Measurements from ENCODE around the gene RAB27B.

RAB27B gene

DNA sequence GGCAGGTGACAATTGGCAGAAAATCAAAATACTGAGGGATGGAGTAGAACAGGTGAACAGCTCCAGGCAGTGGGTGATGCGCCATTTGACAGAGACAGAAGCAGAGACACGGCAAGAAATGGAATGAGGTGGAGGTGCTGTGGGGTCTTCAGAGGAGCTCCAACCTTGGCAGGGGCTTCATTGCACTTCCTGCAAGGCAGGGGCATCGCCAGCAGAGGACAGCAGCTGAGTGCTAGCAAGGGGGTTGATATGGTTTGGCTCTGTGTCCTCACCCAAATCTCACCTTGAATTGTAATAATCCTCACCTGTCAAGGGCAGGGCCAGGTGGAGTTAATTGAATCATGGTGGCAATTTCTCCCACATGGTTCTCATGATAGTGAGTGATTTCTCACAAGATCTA lies 88.2 kb downstream of the RAB27B start:
- DNase-seq = no peak

DNA sequence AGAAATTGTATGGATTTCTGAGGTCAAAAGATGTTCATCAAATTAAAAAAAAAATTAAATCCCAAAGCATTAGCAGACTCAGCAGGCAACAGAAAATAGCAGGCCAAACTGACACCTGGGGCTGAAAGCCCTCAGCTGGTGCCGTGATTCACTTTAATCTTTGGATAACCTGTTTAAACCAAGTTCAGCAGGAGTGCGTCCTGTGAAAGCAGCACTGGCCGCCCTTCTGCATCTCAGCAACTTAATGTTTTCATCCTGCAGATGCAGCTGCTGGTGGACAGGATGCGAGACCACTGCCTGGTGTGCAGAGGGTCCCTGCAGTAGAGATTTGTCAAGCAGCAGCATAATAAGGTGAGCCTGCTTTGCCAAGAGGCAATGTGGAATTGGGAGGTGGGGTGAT lies 89.8 kb downstream of the RAB27B start:
- no peak for DNase-seq

DNA sequence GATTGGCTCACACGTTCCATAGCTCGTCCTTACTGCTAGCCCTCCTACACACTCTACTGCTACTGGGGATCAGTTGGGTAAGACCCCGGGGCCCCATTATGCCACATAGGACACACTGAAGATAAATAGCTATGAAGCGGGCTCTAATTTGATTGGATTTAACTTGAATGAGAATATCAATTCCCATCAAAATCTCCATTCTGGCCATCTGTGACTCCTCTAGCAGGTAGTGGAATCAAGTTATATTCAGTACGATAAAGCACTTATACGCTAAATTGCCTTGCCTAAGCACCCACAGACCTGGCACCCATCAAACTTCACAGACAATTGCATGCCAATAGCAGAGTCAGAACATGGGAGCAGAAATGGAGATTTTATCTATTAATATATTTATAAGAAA lies 91.1 kb downstream of the RAB27B start:
- no peak for DNase-seq

DNA sequence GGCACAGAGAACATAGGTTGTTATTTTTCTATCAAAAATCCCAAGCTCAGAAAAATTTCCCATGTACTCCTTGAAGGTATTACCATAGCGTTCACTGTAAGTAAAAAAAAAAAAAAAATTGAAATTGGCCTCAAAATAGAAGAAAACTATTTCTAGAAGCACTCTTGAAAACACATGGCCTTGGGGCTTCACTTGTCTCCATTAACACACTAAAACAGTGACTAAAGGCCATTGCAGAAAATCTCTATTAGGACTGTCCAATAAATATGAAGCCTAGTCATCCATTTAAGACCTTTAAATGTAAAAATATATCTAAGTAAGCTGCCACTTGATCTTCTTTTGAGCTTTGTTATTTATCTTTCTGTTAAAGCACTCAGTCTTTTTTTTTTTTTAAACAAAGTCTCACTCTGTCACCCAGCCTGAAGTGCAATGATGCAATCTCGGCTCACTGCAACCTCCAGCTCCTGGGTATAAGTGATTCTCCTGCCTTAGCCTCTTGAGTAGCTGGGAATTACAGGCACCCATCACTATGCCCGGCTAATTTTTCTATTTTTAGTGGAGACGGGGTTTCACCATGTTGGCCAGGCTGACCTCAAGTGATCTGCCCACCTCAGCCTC lies 95.2 kb downstream of the RAB27B start:
- DNase-seq = no peak

DNA sequence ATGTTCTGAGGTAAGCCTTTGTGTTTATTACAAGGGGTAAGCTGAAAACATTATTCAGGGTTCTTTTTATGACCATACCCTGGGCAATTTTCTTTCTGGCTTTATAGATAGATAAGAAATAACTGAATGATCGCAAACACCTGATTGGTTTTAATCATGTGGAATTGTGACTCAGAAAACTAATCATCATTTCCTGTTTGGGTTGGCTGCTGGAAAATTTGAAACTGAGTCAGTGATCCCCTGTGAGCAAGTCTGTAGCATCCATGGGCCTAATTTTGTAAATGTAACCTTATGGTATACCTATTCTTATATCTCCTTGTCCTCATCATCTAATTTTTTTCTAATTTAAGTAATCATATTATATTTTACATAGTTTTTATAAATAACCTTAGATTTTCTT lies 96.7 kb downstream of the RAB27B start:
- no peak for DNase-seq

DNA sequence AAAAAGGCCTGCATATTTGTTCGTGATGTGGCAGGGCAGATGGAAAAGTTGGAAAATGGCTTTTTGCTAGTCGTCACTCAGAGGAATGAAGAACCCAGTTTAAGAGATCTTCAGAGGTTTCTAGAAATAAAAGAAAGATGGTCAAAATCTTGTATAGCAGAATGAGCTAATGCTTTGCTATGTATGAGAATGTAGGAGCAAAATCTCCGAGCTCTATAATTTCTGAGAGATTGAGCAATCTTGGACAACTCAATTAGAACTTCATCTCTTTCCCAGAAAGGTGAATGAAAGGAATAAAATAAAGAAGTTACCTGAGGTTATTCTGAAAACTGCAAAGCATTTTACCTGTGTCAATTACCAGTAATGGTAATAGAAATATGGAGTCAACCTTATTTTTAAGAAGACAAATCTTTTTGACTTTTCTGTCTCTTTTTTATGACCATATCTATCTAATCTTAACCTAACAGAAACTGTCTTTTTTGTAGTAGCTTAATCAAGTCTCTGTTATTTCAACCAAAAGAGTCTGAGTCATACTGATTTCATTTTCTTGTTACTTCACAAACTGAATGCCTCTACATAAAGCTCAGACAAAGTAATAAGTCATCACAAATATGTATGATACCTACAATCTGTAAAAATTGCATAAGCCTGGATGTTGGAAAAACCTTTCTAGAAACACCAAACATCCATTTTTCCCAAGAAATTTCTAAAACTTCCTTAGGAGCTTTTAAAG lies 98.5 kb downstream of the RAB27B start:
- no peak for DNase-seq

DNA sequence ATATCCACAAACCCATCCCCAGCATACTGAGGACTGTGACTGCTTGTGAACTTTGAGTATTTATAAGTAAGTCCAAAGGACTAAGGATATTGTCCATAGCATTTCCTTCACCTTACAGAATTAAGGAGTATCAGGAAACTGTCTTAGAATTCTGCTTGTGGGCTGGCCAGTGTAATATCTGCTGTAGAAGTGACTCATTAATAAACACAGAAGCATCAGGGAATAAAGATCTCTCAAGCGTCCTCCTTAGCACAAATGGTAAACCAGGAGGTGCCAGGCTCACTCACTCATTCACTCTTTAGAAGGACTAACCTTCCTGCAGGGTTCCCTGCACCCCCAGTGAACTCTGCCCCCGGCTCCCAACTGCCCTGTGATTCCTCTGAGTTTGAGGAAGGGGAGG lies 100.0 kb downstream of the RAB27B start:
- no peak for DNase-seq

DNA sequence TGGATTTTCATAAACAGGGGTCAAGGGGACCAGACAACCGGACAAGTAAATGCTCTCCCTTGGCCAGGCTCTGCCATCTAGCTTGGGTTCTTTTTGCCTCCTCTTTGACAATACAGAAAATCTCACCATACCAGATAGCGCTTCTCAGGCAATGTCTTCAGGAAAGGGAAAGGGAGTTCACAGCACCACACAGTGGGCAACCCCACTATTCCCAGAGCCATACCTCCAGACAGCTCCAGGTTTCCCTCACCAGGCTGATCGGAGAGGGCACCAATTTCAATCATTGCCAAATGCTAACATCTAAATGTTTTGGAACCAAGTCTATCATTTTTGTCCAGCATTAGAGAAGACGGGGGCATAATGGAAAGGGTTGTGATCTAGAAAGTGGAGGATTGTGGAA lies 102.9 kb downstream of the RAB27B start:
- DNase-seq = no peak

DNA sequence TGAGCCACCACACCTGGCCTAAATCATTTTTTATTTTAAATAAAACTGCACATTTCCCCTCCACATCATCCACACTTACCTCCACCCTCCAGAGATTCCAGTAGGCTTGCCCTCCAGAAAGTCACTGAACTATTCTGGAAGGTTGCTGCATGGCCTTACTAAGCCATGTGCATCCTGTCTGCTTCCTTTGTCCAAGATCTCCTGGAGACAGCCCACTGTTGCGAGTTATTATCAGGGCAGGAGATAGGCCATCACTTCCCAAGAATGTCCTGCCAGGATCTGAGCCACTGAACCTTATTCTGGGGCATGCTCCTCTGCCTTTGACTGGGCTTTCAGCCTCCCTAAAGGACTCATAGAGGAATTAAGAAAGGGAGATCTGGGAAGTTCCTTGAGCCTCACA lies 104.2 kb downstream of the RAB27B start:
- DNase-seq = no peak

DNA sequence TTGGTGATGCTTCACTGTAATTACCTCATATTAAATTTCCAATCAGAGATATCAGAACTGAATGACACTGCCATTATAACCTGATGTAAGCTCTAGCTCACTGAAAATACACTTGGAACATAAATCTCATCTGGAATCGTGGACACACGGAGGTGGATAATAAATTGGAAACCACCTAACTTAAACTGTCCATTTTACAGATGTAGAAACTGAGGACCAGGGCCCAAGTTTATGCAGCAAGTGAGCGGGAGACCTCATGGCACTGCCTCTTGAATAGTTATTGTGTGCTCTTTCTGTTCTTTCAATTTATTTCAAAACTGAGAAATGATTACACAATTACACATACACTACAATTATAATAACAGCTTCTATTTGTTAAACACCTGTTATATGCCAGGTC lies 110.2 kb downstream of the RAB27B start:
- no peak for DNase-seq

DNA sequence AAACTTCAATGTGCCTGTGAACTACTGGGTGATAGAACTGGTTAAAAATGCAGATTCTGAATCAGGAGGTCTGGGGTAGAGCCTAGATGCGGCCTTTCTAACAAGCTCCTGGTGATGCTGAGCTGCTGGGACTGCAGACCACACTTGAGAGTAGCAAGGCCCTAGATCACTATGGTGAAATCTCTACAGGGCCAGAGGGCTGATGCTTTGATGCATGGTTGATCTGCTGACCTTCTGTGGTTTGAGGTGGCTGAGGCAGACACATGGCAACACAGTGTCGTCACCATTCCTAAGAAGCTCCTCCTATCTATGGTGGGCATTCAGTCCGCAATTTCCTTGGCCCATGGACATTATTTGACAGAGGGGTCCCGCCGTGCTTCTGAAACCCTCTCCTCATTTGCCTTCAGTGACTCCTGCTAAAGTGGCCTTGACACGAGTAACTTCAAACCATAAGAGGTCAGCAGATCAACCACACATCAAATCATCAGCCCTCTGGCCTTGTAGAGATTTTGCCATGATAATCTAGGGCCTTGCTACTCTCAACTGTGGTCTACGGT lies 111.2 kb downstream of the RAB27B start:
- DNase-seq = no peak

DNA sequence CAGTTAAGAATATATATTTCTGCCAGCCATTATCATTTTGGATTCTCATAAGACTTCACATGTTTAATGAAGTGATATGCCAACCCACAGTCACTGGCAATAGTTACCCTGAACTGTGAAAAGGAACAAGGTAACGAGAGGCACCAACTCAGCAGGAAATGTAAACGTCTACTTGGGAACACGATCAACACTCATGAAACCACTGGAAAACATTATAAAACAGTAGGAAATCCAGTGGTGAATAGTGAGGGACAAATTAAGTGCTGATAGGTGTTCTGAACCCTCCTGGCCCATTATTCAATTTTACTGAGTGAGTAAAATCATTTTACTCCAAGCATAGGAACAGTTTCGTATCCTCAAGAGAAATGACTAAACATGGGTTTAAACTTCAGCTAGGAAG lies 113.9 kb downstream of the RAB27B start:
- no peak for DNase-seq

DNA sequence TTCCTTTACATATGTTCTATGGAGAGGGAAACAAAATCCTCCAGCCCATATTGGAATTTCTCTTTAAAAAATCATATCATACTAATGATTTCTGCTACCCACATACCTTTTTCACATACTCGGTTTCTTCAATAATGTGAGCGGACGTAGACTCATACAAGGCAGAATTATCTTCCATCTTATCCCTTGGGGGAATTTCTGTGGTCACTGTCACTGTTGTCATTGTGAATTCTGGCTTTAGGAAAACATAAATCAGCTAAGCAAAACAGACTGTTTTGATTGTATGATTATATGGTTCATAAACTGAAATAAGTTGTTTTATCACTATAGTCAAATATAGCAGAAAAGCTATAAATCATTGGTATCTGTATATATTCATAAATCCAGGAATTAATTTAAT lies 114.3 kb downstream of the RAB27B start:
- no peak for DNase-seq

Measured in central memory CD4-positive, alpha-beta T cell (primary cell).